HepG2 (cell line): ENCODE data around the gene ORC3. TPM values are rescaled to one million over a fixed set of nuclear protein-coding genes. Genes with fewer than 3 reads are reported as not detected.

Experiments used
- ERF ChIP-seq: IDR thresholded peaks from 2 replicates; pipeline ENCODE4 v1.6.1; 2018; ENCODE audit warnings: missing biosample characterization, missing genetic modification reagents
- GABPB1 ChIP-seq: IDR thresholded peaks from 2 replicates; pipeline ENCODE4 v1.6.1; 2016; ENCODE audit warnings: mild to moderate bottlenecking, missing genetic modification reagents, moderate library complexity, missing compliant biosample characterization
- HOXD1 ChIP-seq: sonication (generic); formaldehyde crosslinking; IDR thresholded peaks from 2 replicates; pipeline ENCODE4 v1.5.0; 2020; ENCODE audit warnings: missing genetic modification reagents
- MED8 ChIP-seq: sonication (generic); formaldehyde crosslinking; IDR thresholded peaks from 2 replicates; pipeline ENCODE4 v1.8.1; 2023; ENCODE audit warnings: mild to moderate bottlenecking, missing genetic modification reagents; ENCODE audit not compliant: insufficient replicate concordance
- NAIF1 ChIP-seq: sonication (generic); formaldehyde crosslinking; IDR thresholded peaks from 2 replicates; pipeline ENCODE4 v1.5.0; 2020; ENCODE audit warnings: mild to moderate bottlenecking, missing genetic modification reagents, borderline replicate concordance
- RARA ChIP-seq: IDR thresholded peaks from 2 replicates; pipeline ENCODE4 v1.6.1; 2016; ENCODE audit warnings: missing genetic modification reagents, missing compliant biosample characterization
- RERE ChIP-seq: IDR thresholded peaks from 2 replicates; pipeline ENCODE4 v1.6.1; 2016; ENCODE audit warnings: low read depth, missing genetic modification reagents, missing compliant biosample characterization
- RFXAP ChIP-seq: sonication (generic); formaldehyde crosslinking; IDR thresholded peaks from 2 replicates; pipeline ENCODE4 v1.4.0; 2020; ENCODE audit warnings: missing genetic modification reagents, borderline replicate concordance
- SAP130 ChIP-seq: IDR thresholded peaks from 2 replicates; pipeline ENCODE4 v1.6.1; 2016; ENCODE audit warnings: low read depth
- SIX4 ChIP-seq: sonication (generic); formaldehyde crosslinking; IDR thresholded peaks from 2 replicates; pipeline ENCODE4 v1.4.0; 2020; ENCODE audit warnings: missing genetic modification reagents
- STAG1 ChIP-seq: sonication (generic); formaldehyde crosslinking; IDR thresholded peaks from 2 replicates; pipeline ENCODE4 v1.4.0; 2020; ENCODE audit warnings: missing genetic modification reagents
- TRIM22 ChIP-seq: fragments of 450-650 bp; IDR thresholded peaks from 2 replicates; pipeline ENCODE4 v1.6.1; 2017
- ZEB1 ChIP-seq: IDR thresholded peaks from 2 replicates; pipeline ENCODE4 v1.6.1; 2012; ENCODE audit warnings: mild to moderate bottlenecking, low read depth, inconsistent platforms; ENCODE audit not compliant: insufficient replicate concordance
- ZFP82 ChIP-seq: sonication (generic); formaldehyde crosslinking; IDR thresholded peaks from 2 replicates; pipeline ENCODE4 v1.5.1; 2020; ENCODE audit warnings: mild to moderate bottlenecking, missing genetic modification reagents, borderline replicate concordance
- ZFP91 ChIP-seq: sonication (generic); formaldehyde crosslinking; IDR thresholded peaks from 2 replicates; pipeline ENCODE4 v1.9.0; 2022; ENCODE audit warnings: missing genetic modification reagents, mild to moderate bottlenecking, borderline replicate concordance
- ZMAT5 ChIP-seq: sonication (generic); formaldehyde crosslinking; IDR thresholded peaks from 2 replicates; pipeline ENCODE4 v1.5.0; 2020; ENCODE audit warnings: mild to moderate bottlenecking, low read depth, missing genetic modification reagents, borderline replicate concordance
- ZMYM4 ChIP-seq: sonication (generic); formaldehyde crosslinking; IDR thresholded peaks from 2 replicates; pipeline ENCODE4 v1.8.1; 2023; ENCODE audit warnings: mild to moderate bottlenecking, missing genetic modification reagents
- ZNF660 ChIP-seq: sonication (generic); formaldehyde crosslinking; IDR thresholded peaks from 2 replicates; pipeline ENCODE4 v1.5.1; 2020; ENCODE audit warnings: mild to moderate bottlenecking, low read depth, missing genetic modification reagents, borderline replicate concordance
- ZNF746 ChIP-seq: sonication (generic); formaldehyde crosslinking; IDR thresholded peaks from 2 replicates; pipeline ENCODE4 v1.8.0; 2022; ENCODE audit warnings: mild to moderate bottlenecking, missing genetic modification reagents
- ZNF747 ChIP-seq: sonication (generic); formaldehyde crosslinking; IDR thresholded peaks from 2 replicates; pipeline ENCODE4 v1.8.1; 2023; ENCODE audit warnings: missing genetic modification reagents, mild to moderate bottlenecking, borderline replicate concordance
- ZNF790 ChIP-seq: sonication (generic); formaldehyde crosslinking; IDR thresholded peaks from 2 replicates; pipeline ENCODE4 v1.8.0; 2022; ENCODE audit warnings: missing genetic modification reagents, mild to moderate bottlenecking, borderline replicate concordance
- polyA plus RNA-seq, 8 experiments: library from polyadenylated mRNA; depleted of rRNA in 3 of 8; stranded (reverse) in 7 of 8; unstranded in 1 of 8; fragments of >200 nt; fragmentation: Illumina TruSeq in 4 of 8; extraction: Trizol in 4 of 8; gene quantifications; 2 replicates each; pipeline versions ENCODE4 v1.2.1 to v1.2.3, GENCODE V29; 2011 to 2016; ENCODE audit warnings: low read depth in 4 of 8, missing spikeins in 1 of 8, mixed read lengths in 1 of 8; ENCODE audit not compliant: insufficient read depth in 1 of 8
- total RNA-seq, 5 experiments: library from RNA; depleted of rRNA; stranded (reverse); fragments of >200 nt; fragmentation: Illumina TruSeq; extraction: Trizol; gene quantifications; 2 replicates each; pipeline ENCODE4 v1.2.3, GENCODE V29; 2016; ENCODE audit warnings: low read depth in 1 of 5

The ORC3 gene
- total and polyA plus RNA-seq, 2 of the 13 experiments (the other 11 are each of a cell fraction or from before 2014, with no cell fraction given), result 21.8 to 43.5 TPM

- TF ChIP-seq RERE (no peak), GABPB1 (CRISPR knock-in tag) (no peak), STAG1 (CRISPR knock-in tag) (no peak), ZMAT5 (CRISPR knock-in tag) (no peak), MED8 (CRISPR knock-in tag) (no peak), NAIF1 (CRISPR knock-in tag) (no peak), ZFP82 (CRISPR knock-in tag) (no peak), HOXD1 (CRISPR knock-in tag) (0 out of 2 replicates have a peak, but pooled peaks have one; percentile 6), ZNF747 (CRISPR knock-in tag) (no peak), SAP130 (CRISPR knock-in tag) (peak; percentile 74), ZNF660 (CRISPR knock-in tag) (no peak), ZFP91 (no peak), ERF (CRISPR knock-in tag) (no peak), RARA (CRISPR knock-in tag) (peak; percentile 17; the same call in 1 of the 2 replicates), ZNF746 (no peak), ZMYM4 (no peak), RFXAP (CRISPR knock-in tag) (no peak), TRIM22 (no peak), ZEB1 (no peak), ZNF790 (CRISPR knock-in tag) (no peak), SIX4 (no peak)
Measured at GRCh38 chr6:87700397-87701343, 110.7 kb downstream of the ORC3 start (continued).
